Fibroblast of lung (primary cell): ENCODE results near the gene LEO1. TPM values are rescaled to one million over a fixed set of nuclear protein-coding genes. Genes with fewer than 3 reads are reported as not detected.
A peak's percentile ranks its signal among the peaks of the same experiment; 100 is the strongest.

Experiments used
- DNase-seq, 2 donors: peaks; one replicate each; pipeline versions ENCODE4 v3.0.0 to v3.0.0-alpha.2; 2010; ENCODE audit warnings: low read depth in 2 of 2
- H2AFZ ChIP-seq: 2 replicates; pipeline ENCODE4 v1.5.1; 2012; ENCODE audit warnings: low read length, control low read depth, inconsistent platforms
- H3K27ac ChIP-seq: 2 replicates; pipeline ENCODE4 v1.5.1; 2011; ENCODE audit warnings: low read length, control low read depth; ENCODE audit not compliant: insufficient read depth
- H3K27me3 ChIP-seq: 2 replicates; pipeline ENCODE4 v1.5.1; 2011; ENCODE audit warnings: mild to moderate bottlenecking, low read length; ENCODE audit not compliant: control insufficient read depth, insufficient read depth
- H3K36me3 ChIP-seq: 2 replicates; pipeline ENCODE4 v1.5.1; 2011; ENCODE audit warnings: low read length; ENCODE audit not compliant: control insufficient read depth, insufficient read depth
- H3K4me1 ChIP-seq: 2 replicates; pipeline ENCODE4 v1.5.1; 2011; ENCODE audit warnings: low read length; ENCODE audit not compliant: control insufficient read depth, insufficient read depth; ENCODE audit errors: extremely low read depth
- H3K4me2 ChIP-seq: 2 replicates; pipeline ENCODE4 v1.5.1; 2011; ENCODE audit warnings: low read length, control low read depth; ENCODE audit not compliant: insufficient read depth; ENCODE audit errors: extremely low read depth
- H3K4me3 ChIP-seq, 4 experiments: fragments of 200-600 bp in 1 of 4; sonication (generic) in 1 of 4; replicated peaks in 1 of 4; 2 replicates each; pipeline ENCODE4 v1.5.1; 2011 to 2016; ENCODE audit warnings: low read length in 4 of 4, low read depth in 3 of 4, mild to moderate bottlenecking in 3 of 4, control low read depth in 2 of 4, inconsistent platforms in 1 of 4, mixed read lengths in 1 of 4; ENCODE audit not compliant: insufficient read depth in 1 of 4; ENCODE audit errors: control extremely low read depth in 1 of 4
- H3K79me2 ChIP-seq: 2 replicates; pipeline ENCODE4 v1.5.1; 2012; ENCODE audit warnings: mild to moderate bottlenecking, low read length, inconsistent platforms; ENCODE audit not compliant: control insufficient read depth, insufficient read depth
- H3K9ac ChIP-seq: 2 replicates; pipeline ENCODE4 v1.5.1; 2011; ENCODE audit warnings: mild to moderate bottlenecking, low read length, control low read depth; ENCODE audit not compliant: insufficient read depth
- H3K9me3 ChIP-seq: 2 replicates; pipeline ENCODE4 v1.5.1; 2012; ENCODE audit warnings: low read depth, low read length; ENCODE audit not compliant: control insufficient read depth, insufficient read depth
- H4K20me1 ChIP-seq: 2 replicates; pipeline ENCODE4 v1.5.1; 2011; ENCODE audit warnings: low read length; ENCODE audit not compliant: control insufficient read depth, insufficient read depth; ENCODE audit errors: extremely low read depth
- CTCF ChIP-seq, 2 donors: IDR thresholded peaks in 1 of 2; conservative IDR thresholded peaks in 1 of 2; 1 replicate in 1 of 2; 2 replicates in 1 of 2; pipeline ENCODE4 v1.5.1; 2011 to 2012; ENCODE audit warnings: low read length in 2 of 2, control low read depth in 1 of 2, inconsistent platforms in 1 of 2, low read depth in 1 of 2, mild to moderate bottlenecking in 1 of 2
- EZH2 ChIP-seq: IDR thresholded peaks from 2 replicates; pipeline ENCODE4 v1.5.1; 2012; ENCODE audit warnings: low read length, control low read depth, mild to moderate bottlenecking; ENCODE audit errors: missing control alignments
- polyA plus RNA-seq, 2 donors: library from polyadenylated mRNA; depleted of rRNA in 1 of 2; stranded (reverse) in 1 of 2; unstranded in 1 of 2; fragments of >200 nt; gene quantifications; 2 replicates each; pipeline ENCODE4 v1.2.1, GENCODE V29; 2011 to 2012; ENCODE audit warnings: missing spikeins in 1 of 2
- total RNA-seq: library from RNA; depleted of rRNA; stranded (reverse); fragments of >200 nt; gene quantifications from 2 replicates; pipeline ENCODE4 v1.2.1, GENCODE V29; 2014

Gene LEO1
- total and polyA plus RNA-seq, 2 donors (not counting 1 experiment from before 2014, with no cell fraction given): 12.9 to 21.3 TPM

- H3K4me3 ChIP-seq: peak within 1 kb of the TSS; percentile 58 to 90 (median 83)
- peak within 1 kb of the TSS; percentile 93 for H3K9ac ChIP-seq
- no peaks in the 10 kb centered on the region for H4K20me1 ChIP-seq
- peaks cover 36% of the 10 kb centered on the region for H3K79me2 ChIP-seq
- peak within 1 kb of the TSS; percentile 97 for H3K27ac ChIP-seq
- peak within 1 kb of the TSS; percentile 98 for H3K4me2 ChIP-seq
- H3K36me3 ChIP-seq: no peaks in the 10 kb centered on the region
- H3K9me3 ChIP-seq: no peaks in the 10 kb centered on the region
- peak; percentile 84 to 92 for DNase-seq
- TF ChIP-seq EZH2: no peak
- peak within 1 kb of the TSS; percentile 77 for H2AFZ ChIP-seq
- H3K27me3 ChIP-seq: no peaks in the 10 kb centered on the region
- H3K4me1 ChIP-seq: peaks cover 11% of the 10 kb centered on the region
Measured at GRCh38 chr15:52018693-52019393, 47.3 kb upstream of the LEO1 start, which contains the start of gene MAPK6. Gene MAPK6, plus strand, starts transcription at chr15:52019219. Its CDS starts 27,242 bp downstream, at chr15:52046461.

- H3K36me3 ChIP-seq: no peaks in the 10 kb centered on the region
- peak overlapping the region; percentile 98 for H3K4me2 ChIP-seq
- no peaks in the 10 kb centered on the region for H3K9me3 ChIP-seq
- no peak overlapping the region for H2AFZ ChIP-seq
- TF ChIP-seq EZH2: no peak
- TF ChIP-seq CTCF (conservative IDR thresholded peaks at IDR 0.05 in 1 of 2, IDR thresholded peaks at IDR 0.05 in 1 of 2; ENCODE audit: low read depth in 1 of 2, low read length in 2 of 2): no peak
- H3K27me3 ChIP-seq: no peaks in the 10 kb centered on the region
- peaks cover 11% of the 10 kb centered on the region for H3K4me1 ChIP-seq
- H3K9ac ChIP-seq: no peak overlapping the region
- peak overlapping the region in 2 of 4 experiments; percentile 61 to 90 for H3K4me3 ChIP-seq
- H3K27ac ChIP-seq: peak overlapping the region; percentile 90
- H3K79me2 ChIP-seq: peaks cover 30% of the 10 kb centered on the region
- H4K20me1 ChIP-seq: no peaks in the 10 kb centered on the region
- DNase-seq: peak; percentile 66 to 67
Measured at GRCh38 chr15:52018244-52018643, 46.7 kb upstream of the LEO1 start.

DNA sequence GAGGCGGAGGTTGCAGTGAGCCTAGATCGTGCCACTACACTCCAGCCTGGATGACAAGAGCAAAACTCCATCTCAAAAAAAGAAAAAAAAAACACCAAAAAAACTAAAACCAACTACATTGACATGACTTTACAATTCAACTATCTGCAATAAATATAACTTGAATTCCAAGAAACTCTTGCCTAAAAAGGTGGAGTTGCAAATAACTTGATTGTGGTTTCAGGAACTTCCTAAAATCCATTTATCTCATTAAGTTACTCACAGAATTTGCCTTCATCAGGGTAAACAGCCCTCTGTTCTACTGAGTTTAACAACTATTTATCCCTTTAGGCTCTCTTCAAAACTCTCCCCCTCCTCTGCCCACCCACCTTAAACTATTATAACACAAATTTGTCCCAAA is 44.7 kb upstream of the LEO1 start:
- H3K27me3 ChIP-seq: no peaks in the 10 kb centered on the region
- H2AFZ ChIP-seq: no peak overlapping the region
- peaks cover 5% of the 10 kb centered on the region for H3K4me1 ChIP-seq
- no peaks in the 10 kb centered on the region for H3K9me3 ChIP-seq
- H3K9ac ChIP-seq: no peak overlapping the region
- no peak overlapping the region for H3K27ac ChIP-seq
- no peaks in the 10 kb centered on the region for H3K36me3 ChIP-seq
- no peaks in the 10 kb centered on the region for H4K20me1 ChIP-seq
- H3K4me2 ChIP-seq: no peak overlapping the region
- no peak overlapping the region for H3K4me3 ChIP-seq
- no peak for DNase-seq
- no peak for TF ChIP-seq EZH2
- TF ChIP-seq CTCF (conservative IDR thresholded peaks at IDR 0.05 in 1 of 2, IDR thresholded peaks at IDR 0.05 in 1 of 2; ENCODE audit: low read depth in 1 of 2, low read length in 2 of 2): no peak
- H3K79me2 ChIP-seq: peaks cover 12% of the 10 kb centered on the region
